ENCODE measurements around the gene FAM163B. TPM values are rescaled to one million over a fixed set of nuclear protein-coding genes. Genes with fewer than 3 reads are reported as not detected.

The FAM163B gene
- total RNA-seq, 1 donor from 2014 or later: not detected

Other genes starting within 250 kb of the FAM163B start
- gene SURF4, start 233.3 kb downstream of the FAM163B start, total RNA-seq: 87.2 TPM
- 0.40 TPM for gene STKLD1, start 233.0 kb downstream of the FAM163B start, total RNA-seq
- 13.7 TPM for gene REXO4, start 191.4 kb downstream of the FAM163B start, total RNA-seq
- 0.92 TPM for gene ADAMTS13, start 187.0 kb downstream of the FAM163B start, total RNA-seq
- gene CACFD1, start 149.4 kb downstream of the FAM163B start, total RNA-seq: 7.4 TPM
- 0.80 TPM for gene SLC2A6, start 130.3 kb downstream of the FAM163B start, total RNA-seq
- gene MYMK, start 84.4 kb downstream of the FAM163B start, total RNA-seq: not detected
- 0.88 TPM for gene ADAMTSL2, start 74.7 kb downstream of the FAM163B start, total RNA-seq
- gene DBH, start 27.0 kb upstream of the FAM163B start, total RNA-seq: not detected
- gene SARDH, start 129.0 kb upstream of the FAM163B start, total RNA-seq: 0.12 TPM